Occipital lobe (tissue), 2 donors: ENCODE results near the gene TOX2. TPM values are rescaled to one million over a fixed set of nuclear protein-coding genes. Genes with fewer than 3 reads are reported as not detected.

Source experiments
- DNase-seq: peaks from one replicate; lab custom pipeline; 2025; lab: John Stamatoyannopoulos, UW
- total RNA-seq: library from RNA; depleted of rRNA; stranded (reverse); fragments of >200 nt; gene quantifications from one replicate; pipeline ENCODE4 v1.2.3, GENCODE V29; 2014

The TOX2 gene
- total RNA-seq, 1 donor from 2014 or later: 0.31 TPM

DNA sequence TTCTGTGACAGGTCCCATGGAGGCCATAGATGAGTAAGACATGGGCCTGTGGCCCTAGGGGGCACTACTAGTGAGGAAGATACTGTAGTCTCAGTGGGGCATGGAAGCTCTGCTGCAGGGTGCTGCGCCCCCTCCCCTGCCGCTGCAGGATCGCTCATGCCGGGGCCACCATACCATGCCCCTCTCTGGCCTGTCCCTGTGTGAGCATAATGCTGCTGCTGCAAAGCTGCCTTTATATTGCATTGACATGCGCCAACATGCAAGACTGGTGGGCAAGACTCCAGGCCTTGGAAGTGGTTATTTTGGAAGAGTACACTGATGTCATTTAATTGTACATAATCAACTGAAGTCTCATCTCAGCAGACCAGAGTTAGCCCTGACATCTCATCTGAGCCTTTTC, 60.0 kb downstream of the TOX2 start:
- DNase-seq: no peak

DNA sequence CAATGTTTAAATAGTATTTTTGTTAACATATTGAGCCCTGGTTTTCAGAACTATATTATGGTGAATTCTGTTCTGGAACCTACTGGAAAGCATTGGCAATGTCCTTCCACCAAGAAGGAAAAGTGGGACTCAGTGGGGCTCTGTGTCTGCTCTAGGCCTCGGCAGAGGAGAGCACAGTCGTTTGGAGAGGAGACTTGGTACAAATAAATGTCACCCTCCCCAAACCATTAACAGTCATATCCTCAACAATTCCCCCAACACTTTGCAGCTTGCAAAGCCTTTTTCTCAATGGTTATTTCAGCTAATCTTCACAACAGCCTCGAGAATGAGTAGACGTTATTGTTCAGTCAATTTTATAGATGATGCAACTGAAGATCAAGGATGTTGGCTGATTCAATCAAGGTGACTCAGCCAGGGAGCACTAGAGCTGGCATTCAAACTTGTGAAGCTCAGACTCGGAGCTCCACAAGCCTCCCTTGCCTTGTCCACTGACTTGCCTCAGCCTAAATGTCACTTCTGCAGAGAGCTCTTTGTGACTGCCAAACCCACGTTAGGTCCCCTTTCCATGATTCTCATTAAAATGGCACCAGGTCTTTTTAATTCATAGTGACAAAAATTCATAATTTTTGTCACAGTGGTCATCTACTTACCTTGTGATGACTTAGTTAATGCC, 60.6 kb downstream of the TOX2 start:
- no peak for DNase-seq

DNA sequence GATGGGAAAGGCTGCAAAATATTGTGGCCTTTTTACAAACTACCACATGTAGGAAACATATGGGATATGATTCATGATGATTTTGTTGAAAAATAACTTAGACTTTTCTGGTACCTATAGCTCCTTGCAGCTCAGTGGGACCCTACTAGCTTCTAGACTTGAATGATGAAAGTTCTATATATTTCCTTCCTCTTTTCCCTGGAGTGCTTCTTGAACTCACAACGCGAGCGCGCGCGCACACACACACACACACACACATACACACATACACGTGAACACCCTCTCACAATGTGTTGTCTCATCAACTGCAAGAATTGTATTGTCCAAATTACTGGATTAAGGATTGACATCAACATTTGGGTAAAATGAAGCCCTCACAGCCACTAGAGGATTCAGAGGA, 61.9 kb downstream of the TOX2 start:
- no peak for DNase-seq

DNA sequence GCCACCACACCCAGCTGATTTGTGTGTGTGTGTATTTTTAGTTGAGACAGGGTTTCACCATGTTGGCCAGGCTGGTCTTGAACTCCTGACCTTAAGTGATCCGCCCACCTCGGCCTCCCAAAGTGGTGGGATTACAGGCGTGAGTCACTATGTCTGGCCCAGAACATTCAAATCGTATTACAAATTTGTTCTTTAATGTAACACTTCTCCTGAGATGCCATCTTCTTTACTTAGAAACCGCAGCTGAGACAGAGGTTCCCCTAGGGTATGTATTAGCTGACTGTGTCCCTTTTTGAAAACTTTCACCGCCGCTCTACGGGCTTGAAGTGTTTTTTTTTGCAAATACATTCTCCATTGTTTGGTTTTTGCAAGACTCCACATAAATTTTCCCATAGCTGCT, 62.6 kb downstream of the TOX2 start:
- DNase-seq: no peak

DNA sequence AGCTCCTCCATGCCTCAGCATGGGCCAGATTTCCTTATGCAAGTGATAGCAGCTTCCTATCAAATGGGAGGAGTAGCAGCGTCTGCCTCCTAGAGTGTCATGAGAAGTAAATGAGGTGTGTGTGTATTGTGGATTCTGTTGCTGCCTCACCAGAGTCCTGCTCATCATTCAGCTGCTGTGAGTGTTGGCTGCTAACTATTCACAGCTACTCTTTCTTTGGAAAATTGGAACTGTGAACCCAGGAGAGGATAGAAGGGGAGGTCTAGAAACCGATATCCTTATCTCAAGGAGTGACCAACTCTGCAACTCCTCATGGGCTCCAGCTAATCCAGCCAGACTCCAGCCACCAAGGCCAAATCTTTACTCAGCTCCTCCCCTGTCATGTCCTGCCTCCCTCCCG, 63.3 kb downstream of the TOX2 start:
- DNase-seq: no peak

DNA sequence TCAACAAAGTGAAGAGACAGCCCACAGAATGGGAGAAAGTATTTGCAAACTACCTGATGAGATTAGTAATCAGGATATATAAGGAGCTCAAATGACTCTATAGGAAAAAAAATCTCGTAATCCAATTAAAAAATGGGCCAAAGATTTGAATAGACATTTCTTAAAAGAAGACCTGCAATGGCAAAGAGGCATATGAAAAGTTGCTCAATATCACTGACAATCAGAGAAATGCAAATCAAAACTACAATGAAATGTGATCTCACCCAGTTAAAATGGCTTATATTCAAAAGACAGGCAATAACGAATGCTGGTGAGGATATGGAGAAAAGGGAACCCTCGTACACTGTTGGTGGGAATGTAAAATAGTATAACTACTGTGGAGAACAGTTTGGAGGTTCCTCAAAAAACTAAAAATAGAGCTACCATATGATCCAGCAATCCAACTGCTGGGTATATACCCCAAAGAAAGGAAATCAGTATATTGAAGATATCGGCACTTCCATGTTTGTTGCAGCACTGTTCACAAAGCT, 65.0 kb downstream of the TOX2 start:
- no peak for DNase-seq

DNA sequence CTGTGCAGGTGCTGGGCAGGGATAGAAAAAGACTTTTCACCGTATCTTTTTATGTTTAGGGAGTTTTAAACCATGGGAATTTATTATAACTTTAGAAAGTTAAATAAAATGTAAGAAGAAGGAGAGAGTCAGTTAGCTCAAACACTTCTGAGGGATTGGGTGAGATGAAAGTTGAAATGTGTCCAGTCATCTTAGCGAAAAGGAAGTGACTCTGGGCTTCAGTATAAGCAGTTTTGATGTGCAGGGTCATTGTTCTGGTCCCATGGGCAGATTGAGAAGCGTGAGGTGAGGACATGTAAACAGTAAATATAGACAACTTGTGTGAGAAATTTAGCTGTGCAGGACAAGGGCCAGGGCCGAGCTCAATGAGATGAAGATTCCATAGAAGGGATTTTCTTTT, 66.9 kb downstream of the TOX2 start:
- DNase-seq: no peak

DNA sequence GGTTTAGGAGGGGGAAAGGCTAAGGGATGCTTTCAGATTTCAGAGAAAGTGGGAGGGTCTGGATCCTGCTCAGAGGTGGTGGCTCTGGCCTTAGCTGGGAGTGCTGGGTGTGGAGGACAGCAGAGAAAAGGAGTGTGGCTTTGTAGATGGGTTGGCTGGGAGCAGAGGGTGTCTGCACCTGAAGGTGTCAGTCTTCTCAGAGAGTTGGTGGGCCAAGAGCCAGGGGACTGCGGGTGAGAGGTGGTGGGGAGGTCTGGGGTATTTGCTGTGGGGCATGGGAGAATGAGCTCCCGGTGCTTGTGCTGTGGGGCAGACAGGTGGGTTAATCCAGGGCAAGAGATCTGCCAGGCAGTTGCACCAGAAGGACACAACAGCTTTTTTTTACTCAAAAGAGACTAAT, 67.4 kb downstream of the TOX2 start:
- DNase-seq: no peak

DNA sequence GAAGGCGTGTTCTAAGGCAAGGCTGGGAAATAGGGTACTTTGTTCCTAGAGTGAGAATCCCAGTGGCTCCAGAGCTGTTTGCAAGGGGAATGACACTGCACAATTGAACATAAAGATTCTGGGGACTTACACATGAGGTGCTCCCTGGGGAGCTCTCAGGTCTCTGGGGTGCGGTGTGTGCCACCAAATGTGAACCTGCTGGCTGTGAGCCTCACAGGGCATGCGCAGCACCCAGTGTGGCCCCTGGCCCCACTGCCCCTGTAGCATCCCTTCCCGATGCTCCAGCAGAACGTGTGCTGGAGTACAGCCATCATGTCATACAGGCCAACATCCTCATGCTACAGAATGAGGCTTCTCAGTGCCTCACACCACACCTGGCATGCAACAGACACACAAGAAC, 68.2 kb downstream of the TOX2 start:
- no peak for DNase-seq

DNA sequence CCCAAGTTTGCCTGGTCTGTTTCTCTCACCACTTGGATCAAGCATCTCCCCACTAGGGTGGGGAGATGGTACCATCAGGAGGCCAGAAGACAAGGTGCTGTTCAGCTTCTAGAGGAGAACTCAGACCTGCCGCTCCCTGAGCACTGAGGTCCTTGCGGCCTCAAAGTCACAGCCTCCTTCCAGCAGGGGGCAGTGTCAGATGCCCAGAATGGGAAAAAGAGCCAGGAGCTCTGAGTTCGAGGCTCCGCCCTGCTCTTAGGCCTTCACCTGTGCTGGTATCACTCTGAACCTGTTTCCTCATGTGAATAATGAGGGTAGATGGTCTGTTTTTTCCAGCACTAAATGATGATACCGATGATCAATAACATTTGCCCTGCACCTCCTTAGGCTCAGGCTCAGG, 68.7 kb downstream of the TOX2 start:
- no peak for DNase-seq

DNA sequence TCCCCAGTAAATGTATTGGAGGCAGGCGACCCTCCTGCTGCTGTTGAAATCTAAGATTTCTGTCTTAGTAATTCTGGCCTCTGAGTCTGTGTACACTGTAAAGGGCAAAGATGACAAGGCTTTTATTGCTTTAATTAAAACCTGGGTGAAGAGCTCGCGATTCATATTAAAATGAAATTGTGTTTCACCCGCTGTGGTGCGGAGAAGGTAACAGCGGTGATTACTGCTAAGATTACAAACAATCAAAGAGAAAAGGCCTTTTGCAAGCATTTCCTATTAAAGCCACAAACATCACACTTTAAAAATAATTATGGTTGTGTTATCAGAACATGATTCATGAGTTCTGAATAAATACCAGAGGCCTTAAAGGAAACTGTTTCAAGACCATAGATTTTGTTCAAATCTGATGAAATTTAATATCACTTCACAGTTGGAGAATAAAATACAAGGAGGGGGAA, 69.3 kb downstream of the TOX2 start:
- DNase-seq: no peak

DNA sequence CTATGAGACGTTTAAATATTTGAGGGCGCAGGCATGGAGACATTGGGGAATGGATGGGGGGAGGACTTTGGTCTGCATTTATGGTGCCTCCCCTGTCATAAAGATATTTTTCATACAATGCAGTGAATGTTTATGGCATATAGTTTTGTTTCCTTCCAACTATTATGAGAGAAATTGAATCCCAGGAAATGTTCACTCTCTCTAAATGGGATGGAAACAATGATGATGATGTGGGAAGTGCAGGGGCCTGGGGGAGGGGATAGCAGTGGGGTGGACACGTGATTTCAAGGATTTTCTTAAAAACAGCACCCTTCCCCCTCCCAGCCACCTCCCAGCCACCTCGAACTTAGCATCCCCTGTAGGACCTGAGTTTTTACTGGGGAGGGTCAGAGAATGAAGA, 69.9 kb downstream of the TOX2 start:
- DNase-seq: no peak

DNA sequence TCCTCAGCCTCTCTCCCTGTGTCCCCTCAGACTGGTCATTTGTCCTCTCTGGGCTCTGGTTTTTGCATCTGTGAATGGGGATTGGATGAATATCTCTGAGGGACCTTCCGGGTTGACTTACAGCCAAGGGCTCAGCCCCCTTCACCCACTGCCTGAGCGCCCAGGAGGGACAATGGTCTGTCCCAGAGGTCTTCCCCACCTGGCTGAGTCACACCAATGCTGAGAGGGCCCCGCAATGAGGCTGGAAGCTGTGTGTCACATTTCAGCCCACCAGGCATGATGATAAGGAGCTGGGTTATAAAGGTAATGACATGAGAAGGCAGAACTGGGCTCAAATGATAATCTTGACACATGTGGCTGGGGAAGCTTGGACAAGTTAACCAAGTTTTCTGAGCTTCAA, 70.5 kb downstream of the TOX2 start:
- no peak for DNase-seq

DNA sequence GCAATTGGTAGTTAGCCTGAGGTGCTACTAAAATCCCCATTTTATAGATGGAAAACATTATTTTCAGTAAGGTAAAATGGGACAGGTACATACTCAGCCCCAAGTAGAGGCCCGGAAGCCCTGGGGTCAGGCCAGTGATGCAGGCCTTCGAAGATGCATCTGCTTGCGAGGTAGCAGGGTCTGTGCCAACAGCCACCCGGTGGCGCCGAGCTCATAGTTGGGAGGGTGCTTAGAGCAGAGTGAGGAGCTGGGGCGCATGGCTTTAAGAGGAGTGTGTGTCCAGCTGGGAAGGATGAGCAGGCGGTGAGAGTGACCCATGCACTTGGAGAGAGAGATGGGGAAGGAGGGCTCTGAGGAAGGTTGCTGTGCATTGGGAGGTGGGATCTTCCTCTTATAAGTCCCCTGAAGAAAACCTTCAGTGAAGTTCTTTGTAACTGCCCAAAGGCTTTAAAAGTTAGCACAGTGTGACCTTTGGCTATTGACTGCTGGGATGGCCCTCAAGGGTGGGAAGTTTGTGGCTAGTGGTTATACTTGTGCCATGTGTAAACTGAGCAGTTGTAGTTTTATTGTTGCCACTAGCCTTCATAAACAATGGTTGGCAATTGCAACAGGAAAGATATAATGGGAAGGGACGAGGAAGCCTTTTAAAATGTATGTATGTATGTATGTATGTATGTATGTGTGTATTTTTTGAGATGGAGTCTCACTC, 71.1 kb downstream of the TOX2 start:
- DNase-seq: no peak

DNA sequence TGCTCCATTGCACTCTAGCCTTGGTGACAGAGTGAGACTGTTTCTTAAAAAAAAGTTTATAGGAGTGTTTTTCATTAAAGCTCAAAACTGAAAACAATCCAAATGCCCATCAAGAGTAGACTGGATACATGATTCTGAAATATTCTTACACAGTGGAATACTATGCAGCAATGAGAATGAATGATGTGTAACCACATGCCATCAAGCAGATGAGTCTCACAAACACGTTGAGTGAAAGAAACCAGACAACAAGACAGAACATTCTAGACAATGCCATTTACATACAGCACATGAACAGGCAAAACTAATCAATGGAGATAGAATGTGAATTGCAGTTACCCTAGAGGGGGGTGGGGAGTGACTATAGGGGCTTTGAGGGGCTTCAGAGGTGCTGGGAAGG, 72.4 kb downstream of the TOX2 start:
- DNase-seq: no peak

DNA sequence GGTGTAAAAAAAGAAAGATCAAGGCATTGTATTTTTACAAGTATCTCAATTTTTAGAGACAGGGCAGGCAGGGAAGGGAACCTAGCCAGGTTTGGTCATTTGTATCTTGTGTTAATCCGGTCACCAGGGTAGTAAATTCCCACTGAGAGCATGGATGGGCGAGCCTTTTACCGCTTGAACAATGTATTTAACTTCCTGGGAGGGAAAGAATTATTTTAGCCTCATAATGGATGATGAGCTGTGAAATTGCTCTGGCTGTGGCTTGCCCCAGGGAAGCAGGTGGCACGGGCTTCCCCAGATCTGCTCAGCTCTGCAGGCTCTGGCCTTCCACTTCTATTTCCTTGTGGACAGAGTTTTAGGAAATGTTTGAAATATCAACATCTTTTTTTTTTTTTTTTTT, 72.9 kb downstream of the TOX2 start:
- DNase-seq: no peak

DNA sequence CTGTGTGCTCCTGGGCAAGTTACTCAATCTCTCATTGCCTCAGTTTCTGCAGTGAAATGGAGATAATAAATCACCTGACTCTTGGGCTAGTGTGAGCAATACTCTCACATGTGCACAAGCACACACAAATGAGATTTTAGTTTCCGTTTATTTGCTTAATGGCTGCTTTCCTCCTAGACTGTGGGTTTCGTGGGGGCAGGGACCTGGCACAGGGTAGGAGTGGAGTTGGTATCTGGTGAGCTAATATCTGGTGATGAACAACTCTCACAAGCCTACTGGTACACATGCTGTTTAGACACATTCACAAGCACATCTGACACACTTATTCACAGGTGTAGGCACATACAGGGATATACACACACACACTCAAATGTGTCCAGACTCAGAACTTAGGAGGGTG, 73.8 kb downstream of the TOX2 start:
- no peak for DNase-seq

DNA sequence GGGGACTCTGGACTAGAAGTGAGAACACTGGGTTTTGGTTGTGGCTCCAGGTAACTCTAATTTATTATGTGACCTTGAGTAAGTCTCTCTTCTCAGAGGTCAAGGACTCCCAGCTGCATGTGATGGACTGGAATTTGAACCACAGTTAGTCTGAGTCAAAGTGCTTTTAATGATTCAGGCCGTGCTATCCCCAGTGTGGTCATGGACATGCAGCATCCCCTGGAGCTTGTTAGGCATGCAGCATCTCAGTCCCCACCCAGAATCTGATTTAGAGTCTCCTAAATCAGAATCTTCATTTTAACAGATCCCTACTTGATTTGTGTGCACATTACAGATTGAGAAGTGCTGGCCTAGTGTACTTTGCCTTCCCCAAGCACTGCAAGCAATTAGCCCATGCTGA, 74.2 kb downstream of the TOX2 start:
- DNase-seq: no peak

DNA sequence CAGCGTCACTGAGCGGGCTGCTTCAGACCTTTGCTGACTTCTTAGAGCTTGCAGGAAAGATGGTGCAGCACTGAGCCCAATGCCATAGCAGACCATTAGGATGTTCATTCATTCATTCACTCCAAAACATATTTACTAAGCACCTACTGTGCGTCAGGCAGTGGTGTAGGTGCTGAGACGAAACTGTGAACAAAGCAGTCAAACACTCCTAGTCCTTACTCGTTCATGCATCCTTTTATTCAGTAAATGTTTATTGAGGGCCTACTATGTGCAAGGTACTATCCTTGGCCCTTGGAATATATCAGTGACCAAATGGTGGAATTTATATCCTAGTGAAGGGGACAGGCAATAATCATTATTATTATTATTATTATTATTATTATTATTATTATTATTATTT, 76.6 kb downstream of the TOX2 start:
- DNase-seq: no peak

DNA sequence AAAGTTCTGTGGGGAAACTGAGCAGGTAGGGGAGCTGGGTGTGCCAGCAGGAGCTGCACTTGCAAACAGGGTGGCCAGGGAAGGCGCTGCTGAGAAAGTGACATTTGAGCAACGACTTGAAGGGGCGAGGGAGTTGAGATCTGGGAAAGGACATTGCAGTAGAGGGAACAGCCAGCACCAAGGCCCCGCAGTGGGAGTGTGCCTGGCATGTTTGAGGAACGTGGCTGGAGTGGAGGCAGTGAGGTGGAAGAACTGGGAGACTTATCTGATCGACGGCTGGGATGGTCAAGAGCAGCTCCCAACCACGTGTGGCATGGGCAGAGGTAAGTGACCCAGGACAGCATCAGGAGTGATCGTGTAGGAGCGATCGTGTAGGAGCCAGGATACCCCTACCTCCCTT, 77.3 kb downstream of the TOX2 start:
- DNase-seq: no peak

DNA sequence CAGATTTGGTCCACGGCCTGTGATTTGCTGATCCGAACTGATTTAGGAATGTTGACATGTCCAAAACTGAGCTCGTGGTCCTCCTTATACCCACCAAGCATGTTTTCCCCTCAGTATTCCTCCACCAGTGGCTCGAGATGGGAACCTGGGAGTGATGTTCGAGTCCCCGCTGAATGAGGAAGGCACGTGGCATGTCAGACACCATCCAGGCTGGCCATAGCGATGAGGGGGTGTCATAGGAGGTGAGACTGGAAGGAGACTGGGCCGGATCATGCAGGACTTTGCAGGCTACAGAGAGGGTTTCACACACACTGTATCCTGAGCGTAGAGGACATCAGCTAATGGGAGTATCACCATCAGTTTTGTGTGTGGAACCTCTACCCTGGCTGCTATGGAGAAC, 78.2 kb downstream of the TOX2 start:
- DNase-seq: no peak

DNA sequence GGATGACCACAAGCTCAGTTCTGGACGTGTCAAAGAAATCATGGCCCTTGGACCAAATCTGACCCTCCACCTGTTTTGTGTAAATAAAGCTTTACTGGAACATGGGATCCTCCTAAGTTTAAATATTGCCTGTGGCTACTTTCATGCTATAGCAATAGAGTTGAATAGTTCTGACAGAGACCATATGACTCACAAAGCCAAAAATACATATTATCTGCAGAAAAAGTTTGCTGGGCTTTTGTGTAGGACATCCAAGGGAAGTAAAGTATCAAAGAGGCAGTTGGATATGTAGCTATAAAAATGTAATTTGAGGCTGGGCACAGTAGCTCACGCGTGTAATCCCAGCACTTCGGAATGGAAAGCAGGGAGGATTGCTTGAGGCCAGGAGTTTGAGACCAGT, 78.9 kb downstream of the TOX2 start:
- no peak for DNase-seq

DNA sequence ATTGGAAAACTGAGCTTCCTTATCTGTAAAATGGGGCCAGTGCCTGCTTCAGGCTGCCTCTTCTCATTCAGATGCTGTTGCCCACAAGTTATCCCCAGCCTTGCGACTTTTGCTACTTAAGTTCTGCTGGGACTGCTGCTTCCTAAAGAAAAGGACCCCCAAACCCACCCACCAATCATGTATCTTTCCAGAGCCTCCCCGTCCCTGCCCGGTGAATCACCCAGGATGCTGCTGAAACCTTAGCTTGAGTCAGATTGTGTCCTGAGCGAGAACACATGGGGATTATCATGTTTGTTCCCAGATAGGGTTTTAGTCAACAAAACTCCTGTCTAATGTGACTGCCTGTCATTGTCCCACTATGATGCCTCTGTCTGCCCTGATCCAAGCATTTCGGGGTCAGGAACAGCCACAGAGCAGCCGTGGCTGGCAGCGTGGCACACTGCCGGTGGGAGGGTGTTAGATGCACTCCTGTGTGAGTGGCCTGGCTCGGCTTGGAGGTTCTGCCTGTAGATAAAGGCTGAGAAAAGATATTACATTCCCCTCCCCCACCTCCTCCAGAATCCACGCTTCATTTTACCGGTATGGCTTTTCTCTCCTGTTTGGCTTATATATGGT, 79.9 kb downstream of the TOX2 start:
- no peak for DNase-seq
